ENCODE data around the gene LIN37. TPM values are rescaled to one million over a fixed set of nuclear protein-coding genes. Genes with fewer than 3 reads are reported as not detected.

The LIN37 gene
- total RNA-seq, 1 experiment from 2014 or later: 6.4 TPM

- H3K9me3 Mint-ChIP-seq: no peaks in the 10 kb centered on the region
- ATAC-seq (no peak), DNase-seq (ENCODE audit: low spot score) (no peak)
- H3K4me1 Mint-ChIP-seq: peaks cover 10% of the 10 kb centered on the region
- no peak overlapping the region for H3K4me3 Mint-ChIP-seq
- POLR2A ChIA-PET: no interaction called here
- peaks cover 43% of the 10 kb centered on the region for H3K27me3 Mint-ChIP-seq (ENCODE audit: low read depth)
- H3K27ac Mint-ChIP-seq: no peak overlapping the region
- CTCF ChIA-PET: interaction anchor here (1.3 kb wide), 1 partner anchor 17 kb away, joined by 4 read pairs; no protein-coding TSS in a partner anchor
- no peaks in the 10 kb centered on the region for H3K36me3 Mint-ChIP-seq
- peak; percentile 63; the same call in 1 of the 2 replicates for TF ChIP-seq ZNF317 (CRISPR knock-in tag; IDR thresholded peaks at IDR 0.05; ENCODE audit: borderline replicate concordance, low read depth)
- TF ChIP-seq GRHL2 (CRISPR knock-in tag; IDR thresholded peaks at IDR 0.05; ENCODE audit: insufficient replicate concordance, severe bottlenecking): no peak
- TF ChIP-seq ZNF425 (CRISPR knock-in tag; conservative IDR thresholded peaks at IDR 0.05): no peak
- TF ChIP-seq IRF2 (CRISPR knock-in tag; IDR thresholded peaks at IDR 0.05; ENCODE audit: borderline replicate concordance, low read depth): no peak
- no peak for TF ChIP-seq ZNF121 (CRISPR knock-in tag; IDR thresholded peaks at IDR 0.05)
- no peak for TF ChIP-seq E2F1 (CRISPR knock-in tag; IDR thresholded peaks at IDR 0.05)
- TF ChIP-seq NFYB (CRISPR knock-in tag; conservative IDR thresholded peaks at IDR 0.05; ENCODE audit: low read depth): no peak
- no peak for TF ChIP-seq AR (CRISPR knock-in tag; IDR thresholded peaks at IDR 0.05)
These were observed 53.5 kb downstream of the LIN37 start for GRCh38 chr19:35801828-35802227.

Other genes with a start within 250 kb of the LIN37 start
- 284 to 302 TPM (median 285 TPM) in 3 replicates for gene DMKN, start 234.9 kb upstream of the LIN37 start, total RNA-seq (2021)
- gene SBSN, start 220.3 kb upstream of the LIN37 start, total RNA-seq (2021): 0.15 to 0.39 TPM in 2 of 3 replicates, not detected in the other
- gene GAPDHS, start 215.1 kb upstream of the LIN37 start, total RNA-seq (2021): 0.20 to 0.30 TPM in 2 of 3 replicates, not detected in the other
- gene TMEM147, start 202.9 kb upstream of the LIN37 start, total RNA-seq (2021): 132 to 135 TPM (median 132 TPM) in 3 replicates
- 0.59 to 1.2 TPM (median 1.1 TPM) in 3 replicates for gene ATP4A, start 184.9 kb upstream of the LIN37 start, total RNA-seq (2021)
- not detected in 3 replicates for gene PMIS2, start 162.4 kb upstream of the LIN37 start, total RNA-seq (2021)
- 23.5 to 25.4 TPM (median 24.4 TPM) in 3 replicates for gene HAUS5, start 135.8 kb upstream of the LIN37 start, total RNA-seq (2021)
- 84.7 to 94.9 TPM (median 88.6 TPM) in 3 replicates for gene RBM42, start 119.5 kb upstream of the LIN37 start, total RNA-seq (2021)
- gene ETV2, start 106.8 kb upstream of the LIN37 start, total RNA-seq (2021): 1.4 to 1.9 TPM (median 1.7 TPM) in 3 replicates
- 523 to 536 TPM (median 526 TPM) in 3 replicates for gene COX6B1, start 100.3 kb upstream of the LIN37 start, total RNA-seq (2021)
- gene UPK1A, start 82.1 kb upstream of the LIN37 start, total RNA-seq (2021): 1.6 to 3.0 TPM (median 2.7 TPM) in 3 replicates
- gene ZBTB32, start 44.0 kb upstream of the LIN37 start, total RNA-seq (2021): 0.11 to 0.34 TPM (median 0.18 TPM) in 3 replicates
- 53.6 to 66.6 TPM (median 58.1 TPM) in 3 replicates for gene KMT2B, start 30.6 kb upstream of the LIN37 start, total RNA-seq (2021)
- gene IGFLR1, start 6.1 kb upstream of the LIN37 start, total RNA-seq (2021): 9.9 to 12.7 TPM (median 12.3 TPM) in 3 replicates
- 19.7 to 20.9 TPM (median 20.8 TPM) in 3 replicates for gene U2AF1L4, start 3.2 kb upstream of the LIN37 start, total RNA-seq (2021)
- 80.3 to 85.3 TPM (median 84.0 TPM) in 3 replicates for gene PSENEN, start 2.9 kb upstream of the LIN37 start, total RNA-seq (2021)
- gene HSPB6, start 8.5 kb downstream of the LIN37 start, total RNA-seq (2021): 1.4 to 2.5 TPM (median 1.7 TPM) in 3 replicates
- 32.9 to 36.7 TPM (median 36.2 TPM) in 3 replicates for gene PROSER3, start 9.6 kb downstream of the LIN37 start, total RNA-seq (2021)
- 36.8 to 43.9 TPM (median 39.8 TPM) in 3 replicates for gene ARHGAP33, start 27.0 kb downstream of the LIN37 start, total RNA-seq (2021)
- gene PRODH2, start 64.3 kb downstream of the LIN37 start, total RNA-seq (2021): 0.14 TPM in 1 of 3 replicates, not detected in the others
- gene NPHS1, start 103.9 kb downstream of the LIN37 start, total RNA-seq (2021): 0.61 to 1.7 TPM (median 1.7 TPM) in 3 replicates
- 4.7 to 5.3 TPM (median 4.9 TPM) in 3 replicates for gene KIRREL2, start 108.3 kb downstream of the LIN37 start, total RNA-seq (2021)
- gene APLP1, start 120.0 kb downstream of the LIN37 start, total RNA-seq (2021): 15.5 to 24.0 TPM (median 20.2 TPM) in 3 replicates
- 10.6 to 13.9 TPM (median 12.8 TPM) in 3 replicates for gene NFKBID, start 152.0 kb downstream of the LIN37 start, total RNA-seq (2021)
- gene HCST, start 154.0 kb downstream of the LIN37 start, total RNA-seq (2021): 1.8 to 1.9 TPM (median 1.8 TPM) in 3 replicates
- 0.34 to 0.55 TPM (median 0.46 TPM) in 3 replicates for gene TYROBP, start 159.7 kb downstream of the LIN37 start, total RNA-seq (2021)
- gene LRFN3, start 187.8 kb downstream of the LIN37 start, total RNA-seq (2021): 20.6 to 26.4 TPM (median 24.8 TPM) in 3 replicates
- gene SDHAF1, start 246.6 kb downstream of the LIN37 start, total RNA-seq (2021): 19.5 to 20.8 TPM (median 20.4 TPM) in 3 replicates